ENCODE results near the gene KCTD19. TPM values are rescaled to one million over a fixed set of nuclear protein-coding genes. Genes with fewer than 3 reads are reported as not detected.

The KCTD19 gene
- total and polyA plus RNA-seq, 10 donors, result 0.16 to 0.73 (median 0.41) TPM; not detected in 2

- no peak for TF ChIP-seq POLR2AphosphoS5 (IDR thresholded peaks at IDR 0.05)
- no peak for TF ChIP-seq POLR2A (IDR thresholded peaks at IDR 0.05)
- no peak for TF ChIP-seq CTCF (IDR thresholded peaks at IDR 0.05 in 8 of 11, conservative IDR thresholded peaks at IDR 0.05 in 3 of 11)
- 73 to 96% (median 85%) methylated on average over 1 of the region's 1 CpG for WGBS, 5 donors
- Histone ChIP-seq H3K36me3 (no peaks in the 10 kb centered on the region), H3K9me3 (no peaks in the 10 kb centered on the region), H3K4me1 (peaks cover 0 to 14% (median 8%) of the 10 kb centered on the region in 6 donors), H3K27ac (no peak overlapping the region), H3K27me3 (replicated peaks in 1 of 7) (no peaks in the 10 kb centered on the region), H3K4me3 (no peak overlapping the region)
- DNase-seq, result peak; percentile 12
- intact Hi-C loops (cut with DNase I; ENCODE audit: low total_unique reads), result no loop called here
These were observed 22.5 kb downstream of the KCTD19 start for GRCh38 chr16:67304020-67304419.

GRCh38 chr16:67302970-67303369 is 23.6 kb downstream of the KCTD19 start:
- WGBS, 5 donors, result 87 to 97% (median 93%) methylated on average over 6 to 8 of the region's 8 CpGs
- H3K27ac ChIP-seq, result no peak overlapping the region
- TF ChIP-seq POLR2AphosphoS5 (IDR thresholded peaks at IDR 0.05) (no peak), POLR2A (IDR thresholded peaks at IDR 0.05) (no peak), CTCF (IDR thresholded peaks at IDR 0.05 in 8 of 11, conservative IDR thresholded peaks at IDR 0.05 in 3 of 11) (no peak)
- DNase-seq, result peak; percentile 25
- H3K4me3 ChIP-seq, result no peak overlapping the region
- no peaks in the 10 kb centered on the region for H3K27me3 ChIP-seq (replicated peaks in 1 of 7)
- H3K4me1 ChIP-seq, result peaks cover 0 to 3% (median under 1%) of the 10 kb centered on the region in 6 donors
- no peaks in the 10 kb centered on the region for H3K36me3 ChIP-seq
- H3K9me3 ChIP-seq, result no peaks in the 10 kb centered on the region
- intact Hi-C loops (cut with DNase I; ENCODE audit: low total_unique reads), result no loop called here

- intact Hi-C loops (cut with DNase I; ENCODE audit: low total_unique reads), result no loop called here
- no peak overlapping the region for H3K4me3 ChIP-seq
- peak; percentile 41 for DNase-seq
These were observed 24.5 kb downstream of the KCTD19 start for GRCh38 chr16:67302076-67302475.

More at GRCh38 chr16:67302076-67302475, 24.5 kb downstream of the KCTD19 start:
- TF ChIP-seq CTCF (IDR thresholded peaks at IDR 0.05 in 8 of 11, conservative IDR thresholded peaks at IDR 0.05 in 3 of 11), result no peak
- no peak for TF ChIP-seq POLR2AphosphoS5 (IDR thresholded peaks at IDR 0.05)
- no peak for TF ChIP-seq POLR2A (IDR thresholded peaks at IDR 0.05)
- H3K4me1 ChIP-seq, result no peaks in the 10 kb centered on the region
- no peak overlapping the region for H3K27ac ChIP-seq
- 69 to 91% (median 81%) methylated on average over 7 of the region's 7 CpGs for WGBS, 5 donors
- H3K27me3 ChIP-seq (replicated peaks in 1 of 7), result no peaks in the 10 kb centered on the region
- no peaks in the 10 kb centered on the region for H3K9me3 ChIP-seq
- H3K36me3 ChIP-seq, result no peaks in the 10 kb centered on the region
